ENCODE results near the gene ZNF155. TPM values are rescaled to one million over a fixed set of nuclear protein-coding genes. Genes with fewer than 3 reads are reported as not detected.

Gene ZNF155
- total and polyA plus RNA-seq, 10 of the 15 experiments (the other 5 are each of a cell fraction or from before 2014, with no cell fraction given) = 2.4 to 12.2 (median 5.6) TPM

- no peak for TF ChIP-seq ATF3 (IDR thresholded peaks at IDR 0.05; ENCODE audit: borderline replicate concordance, extremely low read depth, low read depth, low read length)
- no peak for TF ChIP-seq ZSCAN29 (IDR thresholded peaks at IDR 0.05)
- 0 out of 4 replicates have a peak, but pooled peaks of 1 of the 2 experiments have one; percentile 13 for TF ChIP-seq SRF (IDR thresholded peaks at IDR 0.05; ENCODE audit: low read depth in 2 of 2, low read length in 2 of 2)
- TF ChIP-seq IRF4 (IDR thresholded peaks at IDR 0.05; ENCODE audit: low read depth, low read length) = no peak
- no peak for TF ChIP-seq FOXK2 (IDR thresholded peaks at IDR 0.05)
- no peak for TF ChIP-seq TCF7 (IDR thresholded peaks at IDR 0.05; ENCODE audit: borderline replicate concordance)
- no peak for TF ChIP-seq RFX5 (IDR thresholded peaks at IDR 0.05; ENCODE audit: low read depth, low read length)
- no peak for TF ChIP-seq CHD4 (IDR thresholded peaks at IDR 0.05)
- TF ChIP-seq KLF5 (IDR thresholded peaks at IDR 0.05; ENCODE audit: partially characterized antibody) = peak; percentile 29
- no peak for TF ChIP-seq ESRRA (IDR thresholded peaks at IDR 0.05; ENCODE audit: low read length)
- TF ChIP-seq CTCF (IDR thresholded peaks at IDR 0.05 in 2 of 3, conservative IDR thresholded peaks at IDR 0.05 in 1 of 3; ENCODE audit: control insufficient read depth in 2 of 3, extremely low read depth in 1 of 3, insufficient read depth in 1 of 3, low read depth in 3 of 3, low read length in 3 of 3) = peak; percentile 21 to 43 (median 28); a peak in 4 of 6 replicates
- peak; percentile 3; the same call in 1 of the 2 replicates for TF ChIP-seq USF2 (IDR thresholded peaks at IDR 0.05; ENCODE audit: borderline replicate concordance, low read depth, low read length)
Observed at GRCh38 chr19:43950834-43951645, 32.9 kb upstream of the ZNF155 start, which contains the start of gene ZNF221 (continued).
